Measurements from ENCODE around the gene C1orf21.

The C1orf21 gene

GRCh38 chr1:184634296-184634695 lies 247.5 kb downstream of the C1orf21 start:
- peak; percentile 81 to 96 for DNase-seq

DNA sequence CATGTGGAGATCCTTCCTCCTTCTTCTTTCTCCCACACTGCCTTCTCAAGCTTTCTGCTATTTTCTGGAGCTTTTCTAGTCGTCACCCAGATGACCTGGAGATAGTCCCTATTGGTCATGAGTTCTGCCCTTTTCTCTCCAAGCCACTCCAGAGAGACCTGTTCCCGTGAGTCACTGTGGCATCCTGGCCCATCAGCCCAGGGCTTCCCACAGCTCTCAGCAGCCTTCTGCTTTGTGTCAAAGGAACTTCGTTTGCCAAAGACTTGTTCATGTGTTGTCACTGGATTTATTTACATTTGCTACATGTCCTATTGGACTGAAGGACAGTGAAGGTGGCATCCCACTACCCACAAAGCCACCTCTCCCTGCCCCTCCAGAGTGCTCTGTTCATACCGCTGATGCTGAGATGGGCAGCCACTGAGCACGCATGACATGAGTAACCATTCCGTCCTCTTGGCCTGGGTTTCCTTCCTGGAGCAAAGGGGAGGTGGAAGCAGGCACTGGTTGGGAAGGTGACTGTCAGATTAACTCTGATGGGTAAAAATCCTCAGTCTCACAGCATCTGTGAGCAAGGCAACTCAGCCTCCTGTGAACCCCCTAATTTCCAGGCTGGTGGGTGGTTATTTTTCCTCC lies 248.6 kb downstream of the C1orf21 start:
- peak in 1 of 2 experiments; percentile 5 for DNase-seq

DNA sequence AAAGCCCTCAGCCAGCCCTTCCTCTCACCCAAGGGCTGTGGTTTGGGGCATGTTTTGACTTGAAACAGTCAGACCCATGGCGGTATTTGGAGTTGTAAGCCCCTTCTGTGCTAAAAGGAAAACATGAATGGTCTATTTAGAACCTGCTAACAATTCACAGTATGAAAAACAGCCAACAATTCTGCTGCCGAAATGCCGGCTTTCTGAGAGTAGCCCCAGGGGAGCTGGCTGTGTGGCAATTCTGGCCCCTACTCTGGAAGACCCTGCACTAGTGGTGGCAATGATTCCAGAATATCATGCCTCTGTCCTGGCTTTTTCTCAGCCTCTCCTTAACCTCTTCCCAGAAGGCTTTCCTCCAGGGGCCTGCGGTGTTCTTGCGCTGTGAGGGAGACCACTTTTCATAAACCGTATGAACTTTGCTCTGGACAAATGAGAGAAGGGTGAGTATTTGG lies 249.2 kb downstream of the C1orf21 start:
- DNase-seq = no peak

DNA sequence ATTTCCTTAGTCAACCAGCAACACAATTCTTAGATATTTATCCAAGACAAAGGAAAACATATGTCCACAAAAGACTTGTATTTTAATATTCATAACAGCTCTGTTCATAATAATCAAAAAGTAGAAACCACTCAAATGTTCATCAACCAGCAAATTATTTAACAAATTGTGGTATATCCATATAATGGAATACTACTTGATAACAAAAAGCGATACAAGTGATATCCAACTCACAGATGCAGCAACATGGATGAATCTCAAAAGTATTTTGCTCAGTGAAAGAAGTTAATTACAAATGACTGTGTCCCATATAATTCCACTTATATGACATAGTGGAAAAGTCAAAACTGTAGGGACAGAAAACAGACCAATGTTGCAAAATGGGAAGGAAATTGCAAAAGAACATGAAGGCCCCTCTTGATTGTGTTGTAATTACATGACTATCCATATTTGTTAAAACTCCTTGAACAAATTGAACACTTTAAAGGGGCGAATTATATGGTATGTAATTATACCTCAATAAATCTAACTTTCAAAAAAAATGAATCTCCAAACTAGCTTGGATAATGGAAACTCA lies 250.9 kb downstream of the C1orf21 start:
- DNase-seq = no peak

DNA sequence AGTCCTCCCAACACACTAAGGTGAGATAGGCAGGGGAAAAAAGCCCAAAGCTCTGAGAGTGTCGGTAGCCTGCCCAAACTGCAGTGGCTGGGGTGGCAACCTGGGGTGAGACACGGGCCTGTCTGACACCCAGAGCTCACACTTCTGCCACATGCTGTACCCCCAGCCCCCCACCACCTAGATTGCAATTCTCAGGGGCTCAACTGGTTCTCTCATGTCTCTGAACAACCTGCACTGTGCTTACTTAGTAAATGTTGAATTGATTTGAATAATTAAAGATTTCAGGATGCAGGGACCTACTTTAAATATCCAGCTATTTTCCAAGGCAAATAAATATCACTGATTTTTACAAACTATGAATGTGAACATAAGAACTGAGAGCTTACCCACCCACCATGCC lies 252.4 kb downstream of the C1orf21 start:
- no peak for DNase-seq

DNA sequence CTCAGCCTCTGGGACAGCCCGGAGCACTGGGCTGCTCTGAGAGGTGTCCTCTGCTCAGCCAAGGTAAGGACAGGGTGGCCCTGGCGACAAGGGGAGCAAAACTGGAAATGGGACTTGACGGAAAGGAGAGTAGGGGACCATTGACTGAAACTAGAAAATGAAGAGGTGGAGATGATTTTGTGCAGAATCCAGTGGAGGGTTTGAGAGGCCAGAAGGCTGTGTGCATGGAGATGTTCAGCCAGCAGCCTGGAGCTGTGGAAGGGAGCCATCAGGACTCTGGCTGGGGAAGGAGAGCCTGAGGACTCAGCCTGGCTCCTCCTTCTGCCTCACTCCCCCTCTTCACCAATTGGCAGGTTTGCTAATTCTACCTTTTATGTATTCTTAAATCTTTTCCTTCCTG lies 253.7 kb downstream of the C1orf21 start:
- DNase-seq = peak; percentile 8 to 55

GRCh38 chr1:184641894-184642293 lies 255.1 kb downstream of the C1orf21 start:
- DNase-seq = peak in 1 of 2 experiments; percentile 36

GRCh38 chr1:184643661-184644060 lies 256.8 kb downstream of the C1orf21 start:
- no peak for DNase-seq

- no peak for DNase-seq
Observed at GRCh38 chr1:184644771-184645170, 257.9 kb downstream of the C1orf21 start.

DNA sequence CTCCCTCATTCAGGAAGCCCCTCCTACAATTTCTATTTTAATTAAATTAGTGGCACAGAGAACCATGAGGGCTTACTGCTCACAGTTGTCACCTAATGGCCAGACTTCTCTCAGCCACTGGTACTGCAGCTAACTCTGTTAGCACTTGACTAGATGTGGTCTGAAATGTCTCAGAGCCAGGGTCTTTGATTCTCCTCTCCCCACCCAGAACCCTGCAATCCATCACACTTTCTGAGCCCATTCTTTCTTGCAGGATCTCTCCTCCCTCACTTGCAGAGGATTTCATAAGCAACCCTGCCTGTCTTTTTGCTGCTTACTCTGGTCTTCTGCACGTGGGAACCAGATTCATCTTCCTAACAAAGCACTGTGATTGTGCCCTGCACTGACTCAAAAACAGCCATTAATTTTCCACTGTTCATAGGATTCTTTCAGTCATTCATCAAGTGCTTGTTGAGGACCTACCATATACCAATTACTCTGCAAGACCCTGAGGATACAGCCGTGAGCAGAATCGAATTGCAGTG lies 259.4 kb downstream of the C1orf21 start:
- DNase-seq = no peak

- no peak for DNase-seq
Observed at GRCh38 chr1:184646824-184647223, 260.0 kb downstream of the C1orf21 start.

GRCh38 chr1:184647471-184647870 lies 260.6 kb downstream of the C1orf21 start:
- no peak for DNase-seq

DNA sequence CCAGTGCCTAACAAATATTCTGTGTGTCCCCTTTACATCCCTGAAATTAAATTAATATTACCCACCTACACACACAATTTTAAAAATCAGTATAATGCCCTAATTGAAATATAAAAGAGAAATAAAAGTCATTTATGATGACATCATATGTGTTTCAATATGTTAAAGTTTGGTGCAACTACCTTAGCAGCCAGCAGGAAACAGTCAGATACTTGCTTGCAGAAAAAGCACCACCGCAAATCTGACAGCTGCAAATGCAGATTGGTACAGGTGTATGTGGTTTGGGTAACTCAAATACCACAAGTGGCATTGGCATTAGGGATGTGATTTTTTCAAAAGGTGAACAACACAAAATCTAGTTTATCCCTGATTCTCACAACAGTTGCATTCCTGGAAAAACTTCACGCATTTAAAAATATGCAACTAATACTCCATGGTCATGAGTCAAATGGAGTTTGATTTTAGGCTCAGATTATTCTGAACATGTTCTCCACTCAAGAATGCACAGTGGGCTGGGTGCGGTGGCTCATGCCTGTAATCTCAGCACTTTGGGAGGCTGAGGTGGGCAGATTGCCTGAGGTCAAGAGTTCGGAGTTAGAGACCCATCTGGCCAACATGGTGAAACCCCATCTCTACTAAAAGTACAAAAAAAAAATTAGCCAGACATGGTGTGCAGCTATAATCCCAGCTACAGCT lies 261.5 kb downstream of the C1orf21 start:
- no peak for DNase-seq

GRCh38 chr1:184648856-184649201 lies 262.0 kb downstream of the C1orf21 start:
- no peak for DNase-seq

GRCh38 chr1:184649451-184649888 lies 262.6 kb downstream of the C1orf21 start:
- no peak for DNase-seq

GRCh38 chr1:184650177-184650866 lies 263.5 kb downstream of the C1orf21 start:
- DNase-seq = no peak

- DNase-seq = no peak
Observed at GRCh38 chr1:184655185-184655584, 268.4 kb downstream of the C1orf21 start.

DNA sequence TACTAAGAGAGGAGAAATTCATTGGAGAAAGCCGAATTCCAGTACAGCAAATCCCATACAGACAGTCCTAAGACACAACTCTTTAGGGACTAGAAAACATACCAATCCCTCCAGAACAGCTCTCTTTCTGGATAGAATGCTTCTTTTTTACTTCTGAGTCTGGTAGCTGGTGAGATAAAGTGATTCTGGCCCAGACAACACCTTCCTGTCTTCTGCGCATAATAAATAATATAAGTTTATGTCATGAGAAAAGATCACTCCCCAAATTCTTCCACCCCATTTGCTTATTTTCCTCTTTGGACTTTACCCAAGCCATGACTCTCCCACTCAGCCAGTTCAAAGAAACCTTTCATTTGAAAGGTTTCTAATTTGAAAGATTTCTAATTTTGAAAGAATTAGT lies 269.4 kb downstream of the C1orf21 start:
- no peak for DNase-seq

DNA sequence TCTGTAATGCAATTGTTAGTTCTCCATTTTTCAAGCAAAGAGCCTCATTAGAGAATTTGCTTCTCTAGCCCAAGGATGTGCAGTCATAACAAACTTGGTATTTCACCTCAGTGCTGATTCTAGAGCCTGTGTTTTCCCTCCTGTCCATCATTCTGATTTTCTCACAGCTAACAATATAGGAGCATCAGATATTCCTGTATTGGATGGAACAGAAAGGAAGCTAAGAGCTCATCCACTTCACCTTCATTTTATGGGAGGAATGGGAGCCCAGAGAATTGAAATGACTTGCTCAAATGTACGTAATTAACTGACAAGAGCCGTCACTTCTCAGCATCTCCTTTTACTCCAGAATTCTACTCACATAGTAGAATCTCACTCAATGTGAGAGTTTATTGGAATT lies 271.2 kb downstream of the C1orf21 start:
- DNase-seq = no peak

DNA sequence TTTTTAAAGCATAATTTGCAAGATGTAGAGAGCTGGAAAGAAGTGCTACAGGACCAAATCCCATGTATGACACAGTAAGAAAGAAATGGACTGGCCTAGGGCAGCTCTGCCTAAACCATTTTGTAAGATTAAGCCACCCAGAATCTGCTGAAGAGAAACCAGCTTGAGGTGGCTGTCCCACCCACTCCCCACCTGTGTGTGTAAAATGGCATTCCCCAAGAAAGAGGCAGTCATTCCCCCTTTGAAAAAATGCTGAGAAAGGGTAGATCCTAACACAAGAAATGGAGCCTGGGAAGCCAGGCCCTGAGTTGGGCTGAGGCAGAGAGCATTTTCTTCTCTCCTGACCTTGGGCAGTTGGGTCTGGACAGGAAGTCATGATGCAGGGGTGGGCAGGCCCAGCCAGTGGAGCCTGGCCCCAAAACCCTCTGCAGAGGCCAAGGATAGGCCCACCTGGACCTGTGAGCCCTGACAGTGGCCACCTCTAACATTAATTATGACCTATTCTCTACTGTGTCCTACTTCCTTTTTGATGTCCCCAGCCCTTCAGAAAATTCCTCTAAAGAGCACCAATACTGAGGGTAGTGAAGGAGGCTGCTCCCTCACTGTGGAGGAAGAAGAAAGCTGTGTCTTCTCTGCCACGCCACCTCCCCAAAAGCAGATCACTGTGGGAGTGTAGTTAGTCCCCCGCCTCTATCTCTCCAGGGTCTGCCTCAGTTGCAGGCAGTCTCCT lies 273.8 kb downstream of the C1orf21 start:
- DNase-seq = no peak

DNA sequence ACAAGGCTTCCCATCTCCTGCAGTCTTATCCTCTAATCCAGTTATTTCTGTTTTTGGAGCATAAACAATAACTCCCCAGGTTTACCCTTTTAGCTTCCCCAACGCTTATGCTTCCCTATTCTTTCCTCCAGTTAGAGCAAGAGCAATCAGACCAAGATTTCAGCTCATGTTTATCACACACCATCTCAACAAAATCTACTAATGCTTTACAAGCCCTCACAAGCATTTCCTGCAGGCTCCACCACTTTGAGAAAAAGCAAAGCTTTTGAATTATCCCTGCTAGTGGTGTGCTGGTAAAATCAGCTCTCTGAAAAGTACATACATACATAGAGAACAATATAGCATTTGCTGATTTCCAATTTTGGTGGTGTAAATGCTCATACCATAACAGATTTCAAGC lies 275.0 kb downstream of the C1orf21 start:
- DNase-seq = no peak

DNA sequence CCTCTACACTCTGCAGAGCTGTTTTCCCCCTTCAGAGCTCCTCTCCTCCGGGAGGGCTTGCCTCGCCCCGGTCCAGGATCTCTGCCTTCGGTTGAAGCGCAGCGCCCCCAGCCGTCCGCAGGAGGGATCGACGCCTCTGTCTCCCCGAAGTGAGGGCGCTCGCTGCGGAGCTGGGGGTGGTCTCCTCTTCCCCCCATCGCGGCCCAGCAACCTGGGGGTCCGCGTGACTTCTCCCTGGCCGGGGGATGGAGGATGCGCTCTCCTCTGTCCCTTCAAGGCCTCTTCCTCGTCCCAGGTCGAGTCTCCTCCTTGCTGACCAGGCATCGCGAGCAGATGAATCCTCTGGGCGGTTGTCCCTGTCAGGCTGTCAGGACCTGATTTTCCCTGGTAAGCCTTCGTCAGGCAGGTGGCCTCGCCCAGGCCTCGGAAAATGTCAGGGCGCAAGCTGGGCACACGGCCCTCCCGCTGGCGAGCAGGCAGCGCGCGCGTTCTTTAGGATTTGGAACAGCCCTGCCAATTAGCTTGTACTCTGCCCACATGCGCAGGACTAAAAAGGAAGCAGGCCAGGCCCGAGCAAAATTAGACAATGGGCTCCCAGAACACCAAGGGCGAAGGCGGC lies 277.3 kb downstream of the C1orf21 start:
- no peak for DNase-seq

Measured in NCI-H524 (cell line).